ENCODE measurements around the gene KRTAP10-4.

DNA sequence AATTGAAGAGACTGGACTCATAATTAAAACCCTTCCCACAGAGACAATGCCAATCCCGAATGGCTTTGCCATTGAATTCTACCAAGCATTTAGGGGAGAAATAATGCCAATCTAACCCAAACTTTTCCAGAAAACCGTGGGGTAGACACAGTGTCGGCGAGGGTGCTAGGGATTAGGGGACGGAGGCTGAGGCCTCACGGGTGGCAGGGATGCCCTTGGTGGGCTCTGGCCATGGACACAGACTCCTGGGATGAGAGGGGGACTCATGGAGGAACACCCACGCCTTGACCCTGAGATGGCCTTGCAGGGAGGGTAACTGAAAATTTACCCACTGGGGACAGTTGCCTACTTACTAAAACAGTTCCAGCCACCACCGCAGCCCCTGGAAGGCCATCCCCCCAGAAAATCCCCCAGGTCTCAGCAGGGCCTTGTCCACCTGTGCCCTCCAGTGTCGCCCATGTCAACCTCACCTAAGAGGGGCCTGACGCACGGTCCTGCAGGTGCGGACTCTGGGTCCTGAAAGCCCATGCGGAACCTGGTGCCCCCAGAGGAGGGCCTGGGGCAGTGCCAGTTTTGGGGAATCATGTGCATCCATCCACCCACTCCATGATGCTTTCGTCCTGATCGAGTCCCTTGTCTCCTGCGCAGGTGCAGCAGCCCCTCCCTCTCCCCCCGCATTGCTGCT lies 5.0 kb downstream of the KRTAP10-4 start:
- TF ChIP-seq JUND (IDR thresholded peaks at IDR 0.05) (no peak), EGR1 (IDR thresholded peaks at IDR 0.05; ENCODE audit: low read depth in 2 of 2) (no peak), SP1 (IDR thresholded peaks at IDR 0.05) (no peak), FOXA2 (IDR thresholded peaks at IDR 0.05) (no peak), FOXA1 (IDR thresholded peaks at IDR 0.05) (no peak)
- TF ChIP-seq, protein P1, sequence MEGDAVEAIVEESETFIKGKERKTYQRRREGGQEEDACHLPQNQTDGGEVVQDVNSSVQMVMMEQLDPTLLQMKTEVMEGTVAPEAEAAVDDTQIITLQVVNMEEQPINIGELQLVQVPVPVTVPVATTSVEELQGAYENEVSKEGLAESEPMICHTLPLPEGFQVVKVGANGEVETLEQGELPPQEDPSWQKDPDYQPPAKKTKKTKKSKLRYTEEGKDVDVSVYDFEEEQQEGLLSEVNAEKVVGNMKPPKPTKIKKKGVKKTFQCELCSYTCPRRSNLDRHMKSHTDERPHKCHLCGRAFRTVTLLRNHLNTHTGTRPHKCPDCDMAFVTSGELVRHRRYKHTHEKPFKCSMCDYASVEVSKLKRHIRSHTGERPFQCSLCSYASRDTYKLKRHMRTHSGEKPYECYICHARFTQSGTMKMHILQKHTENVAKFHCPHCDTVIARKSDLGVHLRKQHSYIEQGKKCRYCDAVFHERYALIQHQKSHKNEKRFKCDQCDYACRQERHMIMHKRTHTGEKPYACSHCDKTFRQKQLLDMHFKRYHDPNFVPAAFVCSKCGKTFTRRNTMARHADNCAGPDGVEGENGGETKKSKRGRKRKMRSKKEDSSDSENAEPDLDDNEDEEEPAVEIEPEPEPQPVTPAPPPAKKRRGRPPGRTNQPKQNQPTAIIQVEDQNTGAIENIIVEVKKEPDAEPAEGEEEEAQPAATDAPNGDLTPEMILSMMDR (IDR thresholded peaks at IDR 0.05; ENCODE audit: low read depth, low read length, missing input control) = no peak
